Nephron (organoid): ENCODE results near the gene KRT74.

Experiments
- H3K27ac Mint-ChIP-seq, 3 experiments: 2 replicates each; pipeline ENCODE4 v1.8.0; 2020; ENCODE audit warnings: mixed read lengths in 3 of 3, mild to moderate bottlenecking in 2 of 3, moderate library complexity in 1 of 3
- H3K27me3 Mint-ChIP-seq: 2 replicates; pipeline ENCODE4 v1.8.0; 2021; ENCODE audit warnings: low read depth, mild to moderate bottlenecking, moderate library complexity, mixed read lengths
- H3K36me3 Mint-ChIP-seq: 2 replicates; pipeline ENCODE4 v1.8.0; 2020; ENCODE audit warnings: low read depth, mixed read lengths
- H3K4me1 Mint-ChIP-seq: 2 replicates; pipeline ENCODE4 v1.8.0; 2020; ENCODE audit warnings: mixed read lengths
- H3K4me3 Mint-ChIP-seq, 3 experiments: 2 replicates each; pipeline ENCODE4 v1.8.0; 2020; ENCODE audit warnings: mild to moderate bottlenecking in 3 of 3, mixed read lengths in 3 of 3, moderate library complexity in 2 of 3
- H3K9me3 Mint-ChIP-seq: 2 replicates; pipeline ENCODE4 v1.8.0; 2020; ENCODE audit warnings: mixed read lengths
- TF ChIP-seq, protein P1 (sequence below), 3 experiments: fragments of 200-600 bp; sonication (generic); IDR thresholded peaks; one replicate each; pipeline ENCODE4 v1.5.0; 2021; ENCODE audit warnings: antibody characterized with exemption in 3 of 3; ENCODE audit not compliant: unreplicated experiment in 3 of 3

KRT74 gene

DNA sequence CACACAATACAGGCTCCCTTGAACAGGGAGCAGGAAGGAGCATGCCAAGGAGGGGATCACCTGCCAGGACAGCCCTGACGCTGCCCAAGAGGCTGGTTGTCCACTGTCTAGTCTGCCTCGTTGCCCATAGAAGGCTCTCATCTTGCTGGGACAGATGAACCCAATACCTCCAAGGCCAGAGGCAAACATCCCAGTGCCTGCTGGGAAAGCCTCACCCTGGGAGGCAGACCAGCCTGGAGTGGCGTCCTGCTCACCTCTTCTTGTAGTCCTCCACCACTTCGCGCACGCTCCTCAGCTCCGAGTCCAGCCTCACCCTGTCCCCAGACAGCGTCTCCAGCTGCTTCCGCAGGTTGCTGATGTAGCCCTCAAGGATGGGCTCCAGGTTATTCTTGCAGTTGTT is 42.3 kb upstream of the KRT74 start:
- TF ChIP-seq, protein P1, sequence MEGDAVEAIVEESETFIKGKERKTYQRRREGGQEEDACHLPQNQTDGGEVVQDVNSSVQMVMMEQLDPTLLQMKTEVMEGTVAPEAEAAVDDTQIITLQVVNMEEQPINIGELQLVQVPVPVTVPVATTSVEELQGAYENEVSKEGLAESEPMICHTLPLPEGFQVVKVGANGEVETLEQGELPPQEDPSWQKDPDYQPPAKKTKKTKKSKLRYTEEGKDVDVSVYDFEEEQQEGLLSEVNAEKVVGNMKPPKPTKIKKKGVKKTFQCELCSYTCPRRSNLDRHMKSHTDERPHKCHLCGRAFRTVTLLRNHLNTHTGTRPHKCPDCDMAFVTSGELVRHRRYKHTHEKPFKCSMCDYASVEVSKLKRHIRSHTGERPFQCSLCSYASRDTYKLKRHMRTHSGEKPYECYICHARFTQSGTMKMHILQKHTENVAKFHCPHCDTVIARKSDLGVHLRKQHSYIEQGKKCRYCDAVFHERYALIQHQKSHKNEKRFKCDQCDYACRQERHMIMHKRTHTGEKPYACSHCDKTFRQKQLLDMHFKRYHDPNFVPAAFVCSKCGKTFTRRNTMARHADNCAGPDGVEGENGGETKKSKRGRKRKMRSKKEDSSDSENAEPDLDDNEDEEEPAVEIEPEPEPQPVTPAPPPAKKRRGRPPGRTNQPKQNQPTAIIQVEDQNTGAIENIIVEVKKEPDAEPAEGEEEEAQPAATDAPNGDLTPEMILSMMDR (IDR thresholded peaks at IDR 0.05; ENCODE audit: unreplicated experiment in 3 of 3), result no peak
- Mint-ChIP-seq H3K4me1 (no peaks in the 10 kb centered on the region), H3K9me3 (no peaks in the 10 kb centered on the region)

DNA sequence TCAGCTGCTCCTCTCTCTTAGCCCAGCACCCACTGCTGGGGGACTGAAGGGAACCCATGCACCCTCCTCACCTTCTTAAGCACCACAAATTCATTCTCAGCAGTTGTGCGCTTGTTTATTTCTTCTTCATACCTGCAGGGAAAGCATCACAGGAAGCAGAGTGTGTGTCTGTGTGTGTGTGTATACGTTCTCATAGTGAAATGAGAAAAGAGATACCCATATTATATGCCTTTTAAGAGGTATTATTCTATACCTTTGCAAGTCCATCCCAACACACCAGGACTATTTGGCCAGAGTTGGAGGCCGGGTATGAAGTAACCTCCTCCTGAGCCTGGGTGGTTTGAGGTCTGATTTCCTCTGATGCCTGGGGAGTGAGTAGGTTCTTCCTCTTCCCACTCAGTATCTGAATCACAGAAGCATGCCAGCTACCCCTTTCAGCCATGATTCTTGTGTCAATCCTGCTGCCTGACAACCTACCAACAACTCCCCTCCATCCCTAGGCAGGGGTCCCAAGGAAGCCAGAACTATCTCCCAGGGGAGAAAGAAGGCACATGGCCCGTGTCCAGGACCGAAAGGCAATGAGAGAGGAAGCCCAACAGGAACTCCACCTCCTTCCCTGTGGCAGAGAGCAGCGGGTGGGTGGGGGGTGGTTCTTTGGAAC is 41.7 kb upstream of the KRT74 start:
- Mint-ChIP-seq H3K4me1 (no peaks in the 10 kb centered on the region), H3K27ac (no peak overlapping the region), H3K4me3 (no peak overlapping the region), H3K36me3 (no peaks in the 10 kb centered on the region), H3K27me3 (peaks cover 48% of the 10 kb centered on the region), H3K9me3 (no peaks in the 10 kb centered on the region)
- TF ChIP-seq, protein P1 (IDR thresholded peaks at IDR 0.05; ENCODE audit: unreplicated experiment in 3 of 3), result no peak

More for the DNA sequence above, 42.3 kb upstream of the KRT74 start:
- Mint-ChIP-seq H3K27ac (no peak overlapping the region), H3K27me3 (peaks cover 46% of the 10 kb centered on the region), H3K36me3 (no peaks in the 10 kb centered on the region), H3K4me3 (no peak overlapping the region)

DNA sequence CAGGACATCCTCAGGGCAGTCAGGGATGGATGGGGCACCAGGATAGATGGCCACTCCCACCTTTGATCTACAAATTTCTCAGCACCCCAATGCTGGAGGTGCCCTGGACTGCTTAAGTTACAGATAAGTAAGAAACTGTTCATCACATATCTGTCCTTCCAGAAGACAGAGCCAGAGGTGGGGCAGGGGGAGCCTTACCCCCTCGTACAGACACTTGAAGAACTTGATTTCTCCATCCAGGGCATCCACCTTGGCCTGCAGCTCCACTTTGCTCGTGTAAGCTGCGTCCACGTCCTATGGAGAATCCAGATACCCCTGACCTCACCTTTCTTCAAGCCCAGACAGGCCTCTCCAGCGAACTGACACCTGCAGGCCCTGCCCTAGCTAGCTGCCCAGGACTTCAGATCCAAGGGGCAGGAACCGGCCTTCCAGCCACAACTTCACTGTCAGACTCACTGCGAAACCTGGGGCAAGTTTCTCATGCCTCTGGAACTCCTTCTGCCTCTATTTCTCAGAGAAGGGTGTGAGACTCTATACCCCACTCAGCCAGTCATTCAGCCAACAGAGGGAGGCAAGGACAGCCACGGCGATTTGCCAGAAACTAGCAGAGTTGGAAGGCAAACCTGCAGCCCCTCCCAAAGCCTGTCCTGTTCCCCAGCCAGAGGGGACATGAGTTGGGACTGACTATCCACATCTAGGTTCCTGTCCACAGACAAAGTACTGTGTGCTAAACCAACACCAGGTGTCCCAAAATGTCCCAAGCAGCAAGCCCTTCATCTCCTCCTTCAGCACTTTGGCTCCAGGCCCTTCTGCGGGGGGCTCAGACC is 41.0 kb upstream of the KRT74 start:
- H3K4me1 Mint-ChIP-seq, result no peaks in the 10 kb centered on the region
- no peaks in the 10 kb centered on the region for H3K36me3 Mint-ChIP-seq
- no peak overlapping the region for H3K4me3 Mint-ChIP-seq
- H3K27me3 Mint-ChIP-seq, result peaks cover 53% of the 10 kb centered on the region
- TF ChIP-seq, protein P1 (IDR thresholded peaks at IDR 0.05; ENCODE audit: unreplicated experiment in 3 of 3), result no peak
- H3K9me3 Mint-ChIP-seq, result no peaks in the 10 kb centered on the region
- H3K27ac Mint-ChIP-seq, result no peak overlapping the region

DNA sequence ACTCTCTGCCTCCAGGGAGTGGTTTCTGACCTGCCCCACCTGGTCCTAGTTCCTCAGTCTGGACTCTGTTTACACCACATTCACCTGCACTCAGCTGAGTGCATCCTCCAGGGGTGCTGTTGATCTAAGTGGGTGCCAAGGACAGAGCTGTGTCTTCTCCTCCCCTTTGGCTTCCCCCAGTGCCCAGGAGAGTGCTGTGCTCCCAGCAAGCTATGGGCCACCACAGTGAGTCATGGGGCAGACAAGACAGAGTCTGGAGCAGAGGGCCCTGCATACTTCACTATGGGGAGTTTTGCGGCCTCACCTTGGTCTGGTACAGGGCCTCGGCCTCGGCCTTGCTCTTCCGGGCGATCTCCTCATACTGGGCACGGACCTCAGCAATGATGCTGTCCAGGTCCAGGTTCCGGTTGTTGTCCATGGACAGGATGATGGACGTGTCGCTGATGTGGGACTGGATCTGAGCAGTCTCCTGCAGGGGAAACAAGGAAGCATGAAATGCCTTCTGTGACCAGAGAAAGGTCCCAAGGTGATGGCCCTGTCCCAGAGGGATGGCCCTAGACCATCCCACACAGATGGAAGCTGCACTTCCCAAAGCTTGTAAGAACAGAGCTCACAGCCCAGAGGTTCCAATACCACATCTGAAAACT is 39.9 kb upstream of the KRT74 start:
- H3K27me3 Mint-ChIP-seq, result peaks cover 64% of the 10 kb centered on the region

DNA sequence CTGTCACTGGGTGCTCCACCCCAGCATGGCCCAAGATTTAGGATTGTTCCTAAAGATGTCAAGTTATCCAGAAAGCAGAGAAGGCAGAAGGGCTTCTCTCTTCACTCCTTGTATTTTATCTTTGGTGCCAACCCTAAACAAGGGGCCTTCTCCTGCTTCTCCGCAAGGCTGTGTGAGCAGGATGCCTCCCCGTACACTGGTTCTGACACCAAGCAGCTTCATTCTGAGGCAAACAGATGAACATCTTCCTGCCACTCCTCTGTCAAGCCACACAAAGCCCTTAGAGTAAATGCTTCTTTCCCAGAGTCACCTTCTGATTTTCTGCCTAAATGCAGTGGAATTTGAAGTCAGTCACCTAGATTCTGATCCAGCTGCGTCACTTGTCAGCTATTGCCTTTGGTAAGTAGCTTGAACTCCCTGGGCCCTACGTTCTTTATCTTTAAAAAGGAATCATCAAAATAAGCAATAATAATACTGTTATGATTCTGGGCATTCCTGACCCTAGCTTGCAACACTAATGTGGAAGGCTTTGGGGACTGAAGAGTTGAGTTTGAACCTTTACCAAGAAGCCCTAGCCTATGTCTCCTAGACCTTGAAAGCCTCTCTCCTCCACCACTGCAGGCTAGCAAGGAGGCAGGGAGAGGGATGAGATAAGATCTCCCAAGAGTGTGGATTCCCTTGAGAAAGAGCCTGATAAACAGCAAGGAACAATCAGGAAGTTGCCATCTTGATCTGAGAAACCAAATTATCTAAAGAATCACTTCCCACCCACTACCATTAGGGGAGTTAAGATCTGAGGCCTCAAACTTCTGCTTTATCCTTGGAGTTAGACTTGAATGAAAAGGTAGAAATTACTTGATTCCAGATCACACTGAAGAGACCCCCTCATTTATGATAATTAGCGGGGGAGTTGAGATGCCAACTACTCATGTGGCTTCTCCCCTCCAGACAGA is 39.1 kb upstream of the KRT74 start:
- Mint-ChIP-seq H3K9me3 (no peaks in the 10 kb centered on the region), H3K27ac (no peak overlapping the region), H3K4me3 (no peak overlapping the region), H3K36me3 (no peaks in the 10 kb centered on the region), H3K27me3 (peaks cover 71% of the 10 kb centered on the region), H3K4me1 (no peaks in the 10 kb centered on the region)
- TF ChIP-seq, protein P1 (IDR thresholded peaks at IDR 0.05; ENCODE audit: unreplicated experiment in 3 of 3), result no peak

More for the DNA sequence above, 39.9 kb upstream of the KRT74 start:
- Mint-ChIP-seq H3K27ac (no peak overlapping the region), H3K9me3 (no peaks in the 10 kb centered on the region), H3K4me1 (no peaks in the 10 kb centered on the region), H3K4me3 (no peak overlapping the region), H3K36me3 (no peaks in the 10 kb centered on the region)
- TF ChIP-seq, protein P1 (IDR thresholded peaks at IDR 0.05; ENCODE audit: unreplicated experiment in 3 of 3), result no peak
